C4-2B (cell line): ENCODE data around the gene RNF224.

Experiments
- ZFX ChIP-seq: fragments of 450-650 bp; IDR thresholded peaks from 2 replicates; pipeline ENCODE4 v1.6.1; 2017
- TF ChIP-seq, protein P1 (sequence below): fragments of 450-650 bp; conservative IDR thresholded peaks from 2 replicates; pipeline ENCODE4 v1.5.1; 2017; ENCODE audit warnings: mild to moderate bottlenecking

DNA sequence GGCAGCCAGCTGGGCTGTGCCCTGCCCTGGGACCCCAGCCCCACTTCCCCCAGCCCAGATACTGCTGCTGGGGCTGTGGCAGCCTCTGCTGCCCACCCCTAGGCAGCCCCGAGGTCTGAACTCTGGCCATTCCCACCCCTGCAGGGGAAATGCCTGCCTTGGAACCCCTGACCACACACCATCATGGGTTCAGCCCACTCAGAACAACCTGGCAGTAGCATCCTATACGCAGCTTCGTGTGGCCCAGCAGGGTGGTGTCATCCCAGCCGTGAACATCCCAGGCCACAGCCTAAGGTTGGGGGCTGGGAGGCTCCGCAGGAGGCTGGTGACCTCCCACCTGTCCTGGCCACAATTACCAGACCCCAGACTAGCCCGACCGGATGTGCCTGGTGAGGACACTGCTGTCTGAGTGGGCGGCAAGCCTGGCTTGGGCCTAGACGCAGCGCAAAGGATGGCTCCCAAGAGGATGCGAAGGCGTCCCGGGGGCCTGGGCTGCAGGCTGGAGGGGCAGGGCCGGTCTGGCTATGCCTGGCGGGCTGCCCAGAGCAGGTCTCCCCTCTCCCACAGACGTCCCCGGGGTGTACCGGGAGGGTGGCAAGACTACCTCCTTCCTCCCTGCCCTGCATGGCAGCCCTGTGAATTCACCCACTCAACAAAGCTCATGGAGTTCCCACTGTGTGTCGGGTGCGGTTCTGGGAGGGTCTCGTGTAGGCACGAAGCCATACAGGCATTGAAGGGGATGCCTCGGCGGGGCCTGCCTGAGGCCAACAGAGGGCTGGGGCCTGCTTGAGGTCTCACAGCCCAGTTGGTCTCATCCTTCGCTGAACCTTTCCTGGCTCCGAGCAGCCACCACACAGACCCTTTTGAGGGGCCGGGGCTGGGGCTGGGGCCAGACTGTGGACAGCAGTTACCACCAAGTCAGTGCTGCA is 1.9 kb downstream of the RNF224 start:
- TF ChIP-seq, protein P1, sequence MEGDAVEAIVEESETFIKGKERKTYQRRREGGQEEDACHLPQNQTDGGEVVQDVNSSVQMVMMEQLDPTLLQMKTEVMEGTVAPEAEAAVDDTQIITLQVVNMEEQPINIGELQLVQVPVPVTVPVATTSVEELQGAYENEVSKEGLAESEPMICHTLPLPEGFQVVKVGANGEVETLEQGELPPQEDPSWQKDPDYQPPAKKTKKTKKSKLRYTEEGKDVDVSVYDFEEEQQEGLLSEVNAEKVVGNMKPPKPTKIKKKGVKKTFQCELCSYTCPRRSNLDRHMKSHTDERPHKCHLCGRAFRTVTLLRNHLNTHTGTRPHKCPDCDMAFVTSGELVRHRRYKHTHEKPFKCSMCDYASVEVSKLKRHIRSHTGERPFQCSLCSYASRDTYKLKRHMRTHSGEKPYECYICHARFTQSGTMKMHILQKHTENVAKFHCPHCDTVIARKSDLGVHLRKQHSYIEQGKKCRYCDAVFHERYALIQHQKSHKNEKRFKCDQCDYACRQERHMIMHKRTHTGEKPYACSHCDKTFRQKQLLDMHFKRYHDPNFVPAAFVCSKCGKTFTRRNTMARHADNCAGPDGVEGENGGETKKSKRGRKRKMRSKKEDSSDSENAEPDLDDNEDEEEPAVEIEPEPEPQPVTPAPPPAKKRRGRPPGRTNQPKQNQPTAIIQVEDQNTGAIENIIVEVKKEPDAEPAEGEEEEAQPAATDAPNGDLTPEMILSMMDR = no peak
- no peak for TF ChIP-seq ZFX
